HepG2 (cell line): ENCODE results near the gene CACNA1I. TPM values are rescaled to one million over a fixed set of nuclear protein-coding genes. Genes with fewer than 3 reads are reported as not detected.

Experiments
- HHEX ChIP-seq: IDR thresholded peaks from 2 replicates; pipeline ENCODE4 v1.6.1; 2016; ENCODE audit warnings: control low read depth
- ZNF292 ChIP-seq: sonication (generic); formaldehyde crosslinking; IDR thresholded peaks from 2 replicates; pipeline ENCODE4 v1.8.1; 2022; ENCODE audit warnings: mild to moderate bottlenecking, low read depth, missing genetic modification reagents, borderline replicate concordance
- ZNF367 ChIP-seq: sonication (generic); formaldehyde crosslinking; IDR thresholded peaks from 2 replicates; pipeline ENCODE4 v1.4.0; 2020; ENCODE audit warnings: missing genetic modification reagents, borderline replicate concordance
- ZNF605 ChIP-seq: sonication (generic); formaldehyde crosslinking; IDR thresholded peaks from 2 replicates; pipeline ENCODE4 v1.8.0; 2022; ENCODE audit warnings: mild to moderate bottlenecking, missing genetic modification reagents
- polyA plus RNA-seq, 8 experiments: library from polyadenylated mRNA; depleted of rRNA in 3 of 8; stranded (reverse) in 7 of 8; unstranded in 1 of 8; fragments of >200 nt; fragmentation: Illumina TruSeq in 4 of 8; extraction: Trizol in 4 of 8; gene quantifications; 2 replicates each; pipeline versions ENCODE4 v1.2.1 to v1.2.3, GENCODE V29; 2011 to 2016; ENCODE audit warnings: low read depth in 4 of 8, missing spikeins in 1 of 8, mixed read lengths in 1 of 8; ENCODE audit not compliant: insufficient read depth in 1 of 8
- total RNA-seq, 5 experiments: library from RNA; depleted of rRNA; stranded (reverse); fragments of >200 nt; fragmentation: Illumina TruSeq; extraction: Trizol; gene quantifications; 2 replicates each; pipeline ENCODE4 v1.2.3, GENCODE V29; 2016; ENCODE audit warnings: low read depth in 1 of 5
- TF ChIP-seq, protein P1 (sequence below): sonication (generic); formaldehyde crosslinking; IDR thresholded peaks from 2 replicates; pipeline ENCODE4 v1.4.0; 2020; ENCODE audit warnings: low read depth, mild to moderate bottlenecking, missing genetic modification reagents
- TF ChIP-seq, protein P2 (sequence below): sonication (generic); formaldehyde crosslinking; IDR thresholded peaks from 2 replicates; pipeline ENCODE4 v1.4.0; 2020; ENCODE audit warnings: missing genetic modification reagents, borderline replicate concordance
- TF ChIP-seq, protein P3 (sequence below): sonication (generic); formaldehyde crosslinking; IDR thresholded peaks from 2 replicates; pipeline ENCODE4 v1.5.0; 2020; ENCODE audit warnings: missing genetic modification reagents

CACNA1I gene
- total and polyA plus RNA-seq, 2 of the 13 experiments (the other 11 are each of a cell fraction or from before 2014, with no cell fraction given) = not detected

- TF ChIP-seq, protein P1, sequence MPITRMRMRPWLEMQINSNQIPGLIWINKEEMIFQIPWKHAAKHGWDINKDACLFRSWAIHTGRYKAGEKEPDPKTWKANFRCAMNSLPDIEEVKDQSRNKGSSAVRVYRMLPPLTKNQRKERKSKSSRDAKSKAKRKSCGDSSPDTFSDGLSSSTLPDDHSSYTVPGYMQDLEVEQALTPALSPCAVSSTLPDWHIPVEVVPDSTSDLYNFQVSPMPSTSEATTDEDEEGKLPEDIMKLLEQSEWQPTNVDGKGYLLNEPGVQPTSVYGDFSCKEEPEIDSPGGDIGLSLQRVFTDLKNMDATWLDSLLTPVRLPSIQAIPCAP (CRISPR knock-in tag) = no peak
- TF ChIP-seq ZNF292 (CRISPR knock-in tag) (no peak), ZNF605 (CRISPR knock-in tag) (no peak), HHEX (CRISPR knock-in tag) (no peak), ZNF367 (CRISPR knock-in tag) (no peak)
- TF ChIP-seq, protein P2, sequence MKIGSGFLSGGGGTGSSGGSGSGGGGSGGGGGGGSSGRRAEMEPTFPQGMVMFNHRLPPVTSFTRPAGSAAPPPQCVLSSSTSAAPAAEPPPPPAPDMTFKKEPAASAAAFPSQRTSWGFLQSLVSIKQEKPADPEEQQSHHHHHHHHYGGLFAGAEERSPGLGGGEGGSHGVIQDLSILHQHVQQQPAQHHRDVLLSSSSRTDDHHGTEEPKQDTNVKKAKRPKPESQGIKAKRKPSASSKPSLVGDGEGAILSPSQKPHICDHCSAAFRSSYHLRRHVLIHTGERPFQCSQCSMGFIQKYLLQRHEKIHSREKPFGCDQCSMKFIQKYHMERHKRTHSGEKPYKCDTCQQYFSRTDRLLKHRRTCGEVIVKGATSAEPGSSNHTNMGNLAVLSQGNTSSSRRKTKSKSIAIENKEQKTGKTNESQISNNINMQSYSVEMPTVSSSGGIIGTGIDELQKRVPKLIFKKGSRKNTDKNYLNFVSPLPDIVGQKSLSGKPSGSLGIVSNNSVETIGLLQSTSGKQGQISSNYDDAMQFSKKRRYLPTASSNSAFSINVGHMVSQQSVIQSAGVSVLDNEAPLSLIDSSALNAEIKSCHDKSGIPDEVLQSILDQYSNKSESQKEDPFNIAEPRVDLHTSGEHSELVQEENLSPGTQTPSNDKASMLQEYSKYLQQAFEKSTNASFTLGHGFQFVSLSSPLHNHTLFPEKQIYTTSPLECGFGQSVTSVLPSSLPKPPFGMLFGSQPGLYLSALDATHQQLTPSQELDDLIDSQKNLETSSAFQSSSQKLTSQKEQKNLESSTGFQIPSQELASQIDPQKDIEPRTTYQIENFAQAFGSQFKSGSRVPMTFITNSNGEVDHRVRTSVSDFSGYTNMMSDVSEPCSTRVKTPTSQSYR (CRISPR knock-in tag) = no peak
- TF ChIP-seq, protein P3, sequence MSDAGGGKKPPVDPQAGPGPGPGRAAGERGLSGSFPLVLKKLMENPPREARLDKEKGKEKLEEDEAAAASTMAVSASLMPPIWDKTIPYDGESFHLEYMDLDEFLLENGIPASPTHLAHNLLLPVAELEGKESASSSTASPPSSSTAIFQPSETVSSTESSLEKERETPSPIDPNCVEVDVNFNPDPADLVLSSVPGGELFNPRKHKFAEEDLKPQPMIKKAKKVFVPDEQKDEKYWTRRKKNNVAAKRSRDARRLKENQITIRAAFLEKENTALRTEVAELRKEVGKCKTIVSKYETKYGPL (CRISPR knock-in tag) = no peak
Observed at GRCh38 chr22:39646398-39647063, 76.0 kb downstream of the CACNA1I start (continued).
